ENCODE data around the gene PIK3R5.

The PIK3R5 gene

GRCh38 chr17:8952191-8952590 lies 13.3 kb downstream of the PIK3R5 start:
- no peak overlapping the region for H3K4me3 ChIP-seq (ENCODE audit: low read depth, low read length)
- TF ChIP-seq CTCF (IDR thresholded peaks at IDR 0.05; ENCODE audit: control insufficient read depth, extremely low read depth, insufficient read depth): no peak
- DNase-seq (ENCODE audit: low read depth): no peak

- no peak overlapping the region for H3K4me3 ChIP-seq (ENCODE audit: low read depth, low read length)
- no peak for DNase-seq (ENCODE audit: low read depth)
- TF ChIP-seq CTCF (IDR thresholded peaks at IDR 0.05; ENCODE audit: control insufficient read depth, extremely low read depth, insufficient read depth): no peak
Measured at GRCh38 chr17:8951206-8951605, 14.3 kb downstream of the PIK3R5 start.

- TF ChIP-seq CTCF (IDR thresholded peaks at IDR 0.05; ENCODE audit: control insufficient read depth, extremely low read depth, insufficient read depth): no peak
- DNase-seq (ENCODE audit: low read depth): no peak
- no peak overlapping the region for H3K4me3 ChIP-seq (ENCODE audit: low read depth, low read length)
Measured at GRCh38 chr17:8949061-8949661, 16.3 kb downstream of the PIK3R5 start.

- DNase-seq (ENCODE audit: low read depth): no peak
- TF ChIP-seq CTCF (IDR thresholded peaks at IDR 0.05; ENCODE audit: control insufficient read depth, extremely low read depth, insufficient read depth): no peak
- no peak overlapping the region for H3K4me3 ChIP-seq (ENCODE audit: low read depth, low read length)
Measured at GRCh38 chr17:8948462-8948861, 17.0 kb downstream of the PIK3R5 start.

GRCh38 chr17:8947201-8947600 lies 18.3 kb downstream of the PIK3R5 start:
- DNase-seq (ENCODE audit: low read depth): no peak
- no peak overlapping the region for H3K4me3 ChIP-seq (ENCODE audit: low read depth, low read length)
- TF ChIP-seq CTCF (IDR thresholded peaks at IDR 0.05; ENCODE audit: control insufficient read depth, extremely low read depth, insufficient read depth): no peak

GRCh38 chr17:8946476-8946875 lies 19.0 kb downstream of the PIK3R5 start:
- DNase-seq (ENCODE audit: low read depth): no peak
- no peak for TF ChIP-seq CTCF (IDR thresholded peaks at IDR 0.05; ENCODE audit: control insufficient read depth, extremely low read depth, insufficient read depth)

GRCh38 chr17:8946071-8946470 lies 19.4 kb downstream of the PIK3R5 start:
- H3K4me3 ChIP-seq (ENCODE audit: low read depth, low read length): no peak overlapping the region
- DNase-seq (ENCODE audit: low read depth): no peak
- TF ChIP-seq CTCF (IDR thresholded peaks at IDR 0.05; ENCODE audit: control insufficient read depth, extremely low read depth, insufficient read depth): no peak

More at GRCh38 chr17:8946476-8946875, 19.0 kb downstream of the PIK3R5 start:
- H3K4me3 ChIP-seq (ENCODE audit: low read depth, low read length): no peak overlapping the region
